H9 (cell line): ENCODE results near the gene TBC1D24. TPM values are rescaled to one million over a fixed set of nuclear protein-coding genes. Genes with fewer than 3 reads are reported as not detected.

ENCODE experiments used
- DNase-seq: peaks from one replicate; pipeline ENCODE4 v3.0.0-alpha.2; 2017
- H2AFZ ChIP-seq: one replicate; pipeline ENCODE4 v1.6.1; 2013; ENCODE audit warnings: mild to moderate bottlenecking, low read length, control low read depth, moderate library complexity
- H2AK5ac ChIP-seq: 2 replicates; pipeline ENCODE4 v1.6.1; 2013; ENCODE audit warnings: low read length, control low read depth, mixed read lengths; ENCODE audit not compliant: insufficient read length
- H2BK120ac ChIP-seq: one replicate; pipeline ENCODE4 v1.6.1; 2013; ENCODE audit warnings: low read depth, mild to moderate bottlenecking, low read length, control low read depth, inconsistent platforms; ENCODE audit not compliant: poor library complexity, severe bottlenecking
- H2BK12ac ChIP-seq: 2 replicates; pipeline ENCODE4 v1.6.1; 2013; ENCODE audit warnings: low read length, control low read depth, mixed read lengths, low read depth; ENCODE audit not compliant: insufficient read length
- H2BK15ac ChIP-seq: 2 replicates; pipeline ENCODE4 v1.6.1; 2013; ENCODE audit warnings: low read depth, low read length, control low read depth
- H2BK20ac ChIP-seq: one replicate; pipeline ENCODE4 v1.6.1; 2013; ENCODE audit warnings: low read depth, mild to moderate bottlenecking, low read length, control low read depth, inconsistent platforms; ENCODE audit not compliant: poor library complexity, severe bottlenecking
- H2BK5ac ChIP-seq: 2 replicates; pipeline ENCODE4 v1.6.1; 2013; ENCODE audit warnings: low read length, control low read depth, mixed read lengths; ENCODE audit not compliant: insufficient read length
- H3K14ac ChIP-seq: 2 replicates; pipeline ENCODE4 v1.6.1; 2013; ENCODE audit warnings: low read length, control low read depth; ENCODE audit not compliant: insufficient read depth
- H3K18ac ChIP-seq: 2 replicates; pipeline ENCODE4 v1.6.1; 2013; ENCODE audit warnings: low read depth, mild to moderate bottlenecking, mixed read lengths, low read length, control low read depth; ENCODE audit not compliant: insufficient read length
- H3K23ac ChIP-seq: 2 replicates; pipeline ENCODE4 v1.6.1; 2013; ENCODE audit warnings: low read length, control low read depth, mixed read lengths, low read depth; ENCODE audit not compliant: insufficient read length
- H3K23me2 ChIP-seq: 2 replicates; pipeline ENCODE4 v1.6.1; 2013; ENCODE audit warnings: low read depth, mild to moderate bottlenecking, mixed read lengths, low read length, control low read depth; ENCODE audit not compliant: insufficient read length, poor library complexity, severe bottlenecking
- H3K27ac ChIP-seq: 2 replicates; pipeline ENCODE4 v1.5.1; 2013; ENCODE audit warnings: low read length, control low read depth, mixed read lengths, low read depth; ENCODE audit not compliant: insufficient read length
- H3K27me3 ChIP-seq: 2 replicates; pipeline ENCODE4 v1.6.1; 2013; ENCODE audit warnings: low read length, control low read depth, inconsistent platforms; ENCODE audit not compliant: insufficient read depth
- H3K4ac ChIP-seq: 2 replicates; pipeline ENCODE4 v1.6.1; 2013; ENCODE audit warnings: low read depth, mild to moderate bottlenecking, control low read depth, inconsistent platforms, low read length, moderate library complexity
- H3K4me1 ChIP-seq: 2 replicates; pipeline ENCODE4 v1.6.1; 2013; ENCODE audit warnings: low read length, control low read depth, inconsistent platforms; ENCODE audit not compliant: insufficient read depth
- H3K4me2 ChIP-seq: 2 replicates; pipeline ENCODE4 v1.6.1; 2013; ENCODE audit warnings: low read length, control low read depth, mixed read lengths; ENCODE audit not compliant: insufficient read length, insufficient read depth
- H3K56ac ChIP-seq: 2 replicates; pipeline ENCODE4 v1.6.1; 2013; ENCODE audit warnings: low read depth, mild to moderate bottlenecking, mixed read lengths, low read length, control low read depth; ENCODE audit not compliant: insufficient read length
- H3K79me1 ChIP-seq: 2 replicates; pipeline ENCODE4 v1.6.1; 2013; ENCODE audit warnings: low read depth, mild to moderate bottlenecking, moderate library complexity, low read length, control low read depth, inconsistent platforms; ENCODE audit not compliant: insufficient read depth, poor library complexity, severe bottlenecking
- H3K79me2 ChIP-seq: 2 replicates; pipeline ENCODE4 v1.6.1; 2013; ENCODE audit warnings: low read length, control low read depth, inconsistent platforms; ENCODE audit not compliant: insufficient read depth
- H3K9ac ChIP-seq: 2 replicates; pipeline ENCODE4 v1.6.1; 2013; ENCODE audit warnings: low read length, control low read depth, mixed read lengths; ENCODE audit not compliant: insufficient read length; ENCODE audit errors: extremely low read depth
- H3K9me3 ChIP-seq: one replicate; pipeline ENCODE4 v1.6.1; 2013; ENCODE audit warnings: low read depth, low read length, inconsistent platforms; ENCODE audit not compliant: control insufficient read depth
- H3T11ph ChIP-seq: one replicate; pipeline ENCODE4 v1.6.1; 2013; ENCODE audit warnings: mild to moderate bottlenecking, low read length, control low read depth, inconsistent platforms
- H4K20me1 ChIP-seq: one replicate; pipeline ENCODE4 v1.6.1; 2013; ENCODE audit not compliant: control insufficient read depth, insufficient read length, insufficient read depth
- H4K5ac ChIP-seq: 2 replicates; pipeline ENCODE4 v1.6.1; 2013; ENCODE audit warnings: low read depth, mild to moderate bottlenecking, mixed read lengths, low read length, control low read depth; ENCODE audit not compliant: insufficient read length
- H4K8ac ChIP-seq: replicated peaks from 2 replicates; pipeline ENCODE4 v1.6.1; 2013; ENCODE audit warnings: low read length, control low read depth, mixed read lengths, low read depth; ENCODE audit not compliant: insufficient read length
- H4K91ac ChIP-seq: 2 replicates; pipeline ENCODE4 v1.6.1; 2013; ENCODE audit warnings: low read depth, mild to moderate bottlenecking, moderate library complexity, mixed read lengths, low read length, control low read depth; ENCODE audit not compliant: insufficient read length
- H3K27ac Mint-ChIP-seq, 3 experiments: 2 replicates in 2 of 3; 3 replicates in 1 of 3; pipeline ENCODE4 v1.8.0; 2020 to 2021; ENCODE audit warnings: mixed read lengths in 3 of 3, mild to moderate bottlenecking in 1 of 3, moderate library complexity in 1 of 3
- H3K27me3 Mint-ChIP-seq: 2 replicates; pipeline ENCODE4 v1.8.0; 2021; ENCODE audit warnings: low read depth, mild to moderate bottlenecking, moderate library complexity, mixed read lengths
- H3K36me3 Mint-ChIP-seq, 3 experiments: 2 replicates in 2 of 3; 3 replicates in 1 of 3; pipeline ENCODE4 v1.8.0; 2020 to 2021; ENCODE audit warnings: low read depth in 3 of 3, mixed read lengths in 3 of 3; ENCODE audit not compliant: insufficient read depth in 1 of 3
- H3K4me1 Mint-ChIP-seq, 2 experiments: 2 replicates each; pipeline ENCODE4 v1.8.0; 2020; ENCODE audit warnings: mixed read lengths in 2 of 2
- H3K4me3 Mint-ChIP-seq, 2 experiments: 2 replicates in 1 of 2; 3 replicates in 1 of 2; pipeline ENCODE4 v1.8.0; 2020 to 2021; ENCODE audit warnings: mild to moderate bottlenecking in 2 of 2, mixed read lengths in 2 of 2, moderate library complexity in 1 of 2
- H3K9me3 Mint-ChIP-seq, 2 experiments: 2 replicates in 1 of 2; 3 replicates in 1 of 2; pipeline ENCODE4 v1.8.0; 2020; ENCODE audit warnings: mild to moderate bottlenecking in 2 of 2, mixed read lengths in 2 of 2, moderate library complexity in 1 of 2
- WGBS: extraction: QIAGEN DNeasy Blood & Tissue Kit; methylation state at CpG from one replicate; pipeline ENCODE4 v1.1.7; 2013; ENCODE audit warnings: missing lambda C conversion rate, low lambda C conversion rate, mixed read lengths; ENCODE audit not compliant: insufficient read length; ENCODE audit errors: extremely low coverage; 5-methylcytosine and 5-hydroxymethylcytosine counted together
- total RNA-seq: library from RNA; stranded (reverse); gene quantifications from 2 replicates; pipeline ENCODE4 v1.2.1, GENCODE V29; 2021
- TF ChIP-seq, protein P1 (sequence below): fragments of 200-600 bp; sonication (generic); conservative IDR thresholded peaks from 3 replicates; pipeline ENCODE4 v1.8.0; 2021; ENCODE audit warnings: antibody characterized with exemption, mild to moderate bottlenecking

TBC1D24 gene
- total RNA-seq, 1 experiment from 2014 or later: 19.0 TPM

DNA sequence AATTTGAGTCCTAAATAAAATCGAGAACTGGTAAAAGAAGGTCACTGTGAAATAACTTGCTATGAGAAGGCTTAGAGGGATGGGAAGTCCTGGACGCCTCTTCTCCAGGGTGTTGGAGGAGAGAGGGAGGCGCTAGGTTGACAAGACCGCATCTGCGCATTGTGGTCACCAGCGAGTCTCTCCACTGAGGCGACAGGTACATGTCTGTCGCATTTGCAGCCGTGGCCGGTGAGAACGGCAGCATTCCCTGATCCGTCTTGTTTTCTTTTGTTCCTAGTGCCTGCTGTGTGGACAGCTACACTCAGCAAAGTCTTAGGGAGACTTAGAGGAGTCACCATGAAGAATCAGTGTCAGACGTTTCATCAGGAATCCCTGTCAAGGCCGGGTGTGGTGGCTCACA is 30.8 kb downstream of the TBC1D24 start:
- H4K20me1 ChIP-seq: no peaks in the 10 kb centered on the region
- H3K4me1 Mint-ChIP-seq: peaks cover 3 to 15% of the 10 kb centered on the region in 2 experiments
- no peaks in the 10 kb centered on the region for H3K9me3 Mint-ChIP-seq
- no peak overlapping the region for H4K8ac ChIP-seq
- H3K4ac ChIP-seq: no peak overlapping the region
- no peak overlapping the region for H3K18ac ChIP-seq
- no peak overlapping the region for H2BK12ac ChIP-seq
- TF ChIP-seq, protein P1, sequence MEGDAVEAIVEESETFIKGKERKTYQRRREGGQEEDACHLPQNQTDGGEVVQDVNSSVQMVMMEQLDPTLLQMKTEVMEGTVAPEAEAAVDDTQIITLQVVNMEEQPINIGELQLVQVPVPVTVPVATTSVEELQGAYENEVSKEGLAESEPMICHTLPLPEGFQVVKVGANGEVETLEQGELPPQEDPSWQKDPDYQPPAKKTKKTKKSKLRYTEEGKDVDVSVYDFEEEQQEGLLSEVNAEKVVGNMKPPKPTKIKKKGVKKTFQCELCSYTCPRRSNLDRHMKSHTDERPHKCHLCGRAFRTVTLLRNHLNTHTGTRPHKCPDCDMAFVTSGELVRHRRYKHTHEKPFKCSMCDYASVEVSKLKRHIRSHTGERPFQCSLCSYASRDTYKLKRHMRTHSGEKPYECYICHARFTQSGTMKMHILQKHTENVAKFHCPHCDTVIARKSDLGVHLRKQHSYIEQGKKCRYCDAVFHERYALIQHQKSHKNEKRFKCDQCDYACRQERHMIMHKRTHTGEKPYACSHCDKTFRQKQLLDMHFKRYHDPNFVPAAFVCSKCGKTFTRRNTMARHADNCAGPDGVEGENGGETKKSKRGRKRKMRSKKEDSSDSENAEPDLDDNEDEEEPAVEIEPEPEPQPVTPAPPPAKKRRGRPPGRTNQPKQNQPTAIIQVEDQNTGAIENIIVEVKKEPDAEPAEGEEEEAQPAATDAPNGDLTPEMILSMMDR: no peak
- no peak overlapping the region for H2BK5ac ChIP-seq
- H3K27me3 ChIP-seq: no peaks in the 10 kb centered on the region
- H3T11ph ChIP-seq: no peak overlapping the region
- H2AK5ac ChIP-seq: no peak overlapping the region
- no peak overlapping the region for H3K4me2 ChIP-seq
- H2BK15ac ChIP-seq: no peak overlapping the region
- H2BK20ac ChIP-seq: no peak overlapping the region
- H3K27me3 Mint-ChIP-seq: no peaks in the 10 kb centered on the region
- no peak overlapping the region for H4K91ac ChIP-seq
- no peaks in the 10 kb centered on the region for H3K36me3 Mint-ChIP-seq
- peaks cover 3% of the 10 kb centered on the region for H3K23me2 ChIP-seq
- no peaks in the 10 kb centered on the region for H3K79me1 ChIP-seq
- no peak overlapping the region for H3K14ac ChIP-seq
- no peak overlapping the region for H2BK120ac ChIP-seq
- no peak overlapping the region for H3K27ac ChIP-seq
- H4K5ac ChIP-seq: no peak overlapping the region
- no peak for DNase-seq
- H3K27ac Mint-ChIP-seq: no peak overlapping the region
- no peak overlapping the region for H2AFZ ChIP-seq
- H3K56ac ChIP-seq: no peak overlapping the region
- H3K4me3 Mint-ChIP-seq: no peak overlapping the region
- H3K9me3 ChIP-seq: no peaks in the 10 kb centered on the region
- no peak overlapping the region for H3K23ac ChIP-seq
- H3K9ac ChIP-seq: no peak overlapping the region
- no peaks in the 10 kb centered on the region for H3K4me1 ChIP-seq
- 100% methylated on average over 1 of the region's 14 CpGs for WGBS
- H3K79me2 ChIP-seq: no peaks in the 10 kb centered on the region
